ENCODE data around the gene PRRG2. TPM values are rescaled to one million over a fixed set of nuclear protein-coding genes. Genes with fewer than 3 reads are reported as not detected.

PRRG2 gene
- polyA plus RNA-seq, 3 donors = 0.49 TPM; not detected in 2

- Mint-ChIP-seq H3K36me3 (peaks cover 4 to 20% of the 10 kb centered on the region in 2 donors), H3K27me3 (ENCODE audit: low read depth in 3 of 3) (peaks cover 0 to 2% (median 0%) of the 10 kb centered on the region in 3 donors), H3K4me1 (peaks cover 22% of the 10 kb centered on the region), H3K9me3 (no peaks in the 10 kb centered on the region), H3K27ac (peak within 1 kb of the TSS; percentile 91 to 97 (median 93)), H3K4me3 (peak within 1 kb of the TSS; percentile 94 to 98)
- peak within 1 kb of the TSS; percentile 65 to 96 (median 84) for H3K4me3 ChIP-seq (replicated peaks in 1 of 3; ENCODE audit: low read depth in 2 of 3, low read length in 3 of 3)
- no peaks in the 10 kb centered on the region for H3K9me3 ChIP-seq (replicated peaks in 1 of 2; ENCODE audit: control insufficient read depth in 1 of 2, insufficient read depth in 1 of 2, low read length in 2 of 2)
- DNase-seq = peak; percentile 95 to 98 (median 96)
- 4% methylated on average over 17 of the region's 31 CpGs for WGBS (ENCODE audit: insufficient coverage)
- peaks cover 49% of the 10 kb centered on the region for H3K79me2 ChIP-seq (ENCODE audit: insufficient read depth, low read length)
- peak within 1 kb of the TSS; percentile 76 for H3K9ac ChIP-seq (ENCODE audit: insufficient read depth, low read length, poor library complexity, severe bottlenecking)
- H2AFZ ChIP-seq (ENCODE audit: insufficient read depth, low read depth, low read length, poor library complexity, severe bottlenecking) = peak within 1 kb of the TSS; percentile 82
- H3K36me3 ChIP-seq (replicated peaks in 1 of 2; ENCODE audit: control insufficient read depth in 1 of 2, insufficient read depth in 2 of 2, low read length in 2 of 2) = peaks cover 6 to 17% of the 10 kb centered on the region in 2 donors
- no peaks in the 10 kb centered on the region for H3K27me3 ChIP-seq (ENCODE audit: control insufficient read depth in 2 of 2, insufficient read depth in 2 of 2, low read length in 2 of 2)
- H3K4me1 ChIP-seq (ENCODE audit: control insufficient read depth in 1 of 2, insufficient read depth in 2 of 2, low read length in 2 of 2) = peaks cover 16 to 20% of the 10 kb centered on the region in 2 donors
- intact Hi-C loops (cut with micrococcal nuclease) = loop anchor here in 1 of 2 donors (1.0 kb wide), 1 partner anchor 84 kb away; no protein-coding TSS in a partner anchor
- TF ChIP-seq CTCF (IDR thresholded peaks at IDR 0.05) = no peak
- H4K20me1 ChIP-seq (ENCODE audit: insufficient read depth, low read length) = peaks cover 14% of the 10 kb centered on the region
- peak within 1 kb of the TSS; percentile 86 for H3K4me2 ChIP-seq (replicated peaks; ENCODE audit: extremely low read depth, low read length, poor library complexity, severe bottlenecking)
- peak within 1 kb of the TSS; percentile 9 to 67 for H3K27ac ChIP-seq (ENCODE audit: low read depth in 1 of 2, low read length in 2 of 2)
Observed at GRCh38 chr19:49580264-49581006, 681 bp upstream of the PRRG2 start, which contains the start of gene NOSIP. NOSIP (minus strand) TSS chr19:49580556; CDS start chr19:49560691, 19,865 bp downstream.

GRCh38 chr19:49583239-49583638 is 2.1 kb downstream of the PRRG2 start:
- no peak overlapping the region for H3K4me3 Mint-ChIP-seq
- no peak overlapping the region for H2AFZ ChIP-seq (ENCODE audit: insufficient read depth, low read depth, low read length, poor library complexity, severe bottlenecking)
- H3K9me3 ChIP-seq (replicated peaks in 1 of 2; ENCODE audit: control insufficient read depth in 1 of 2, insufficient read depth in 1 of 2, low read length in 2 of 2) = no peaks in the 10 kb centered on the region
- TF ChIP-seq CTCF (IDR thresholded peaks at IDR 0.05) = no peak
- peaks cover 24% of the 10 kb centered on the region for H3K79me2 ChIP-seq (ENCODE audit: insufficient read depth, low read length)
- 40% methylated on average over 1 of the region's 2 CpGs for WGBS (ENCODE audit: insufficient coverage)
- no peak overlapping the region for H3K4me2 ChIP-seq (replicated peaks; ENCODE audit: extremely low read depth, low read length, poor library complexity, severe bottlenecking)
- H3K27ac ChIP-seq (ENCODE audit: low read depth in 1 of 2, low read length in 2 of 2) = no peak overlapping the region
- no peak for DNase-seq
- intact Hi-C loops (cut with micrococcal nuclease) = no loop called here
- no peaks in the 10 kb centered on the region for H3K27me3 ChIP-seq (ENCODE audit: control insufficient read depth in 2 of 2, insufficient read depth in 2 of 2, low read length in 2 of 2)
- H3K36me3 Mint-ChIP-seq = peaks cover 0 to 3% of the 10 kb centered on the region in 2 donors
- no peaks in the 10 kb centered on the region for H4K20me1 ChIP-seq (ENCODE audit: insufficient read depth, low read length)
- H3K4me3 ChIP-seq (replicated peaks in 1 of 3; ENCODE audit: low read depth in 2 of 3, low read length in 3 of 3) = no peak overlapping the region
- H3K27me3 Mint-ChIP-seq (ENCODE audit: low read depth in 3 of 3) = peaks cover under 1 to 10% (median 2%) of the 10 kb centered on the region in 3 donors
- peak overlapping the region in 1 of 7 donors; percentile 38 for H3K27ac Mint-ChIP-seq
- peaks cover 16 to 20% of the 10 kb centered on the region in 2 donors for H3K4me1 ChIP-seq (ENCODE audit: control insufficient read depth in 1 of 2, insufficient read depth in 2 of 2, low read length in 2 of 2)
- H3K4me1 Mint-ChIP-seq = peaks cover 17% of the 10 kb centered on the region
- no peaks in the 10 kb centered on the region for H3K9me3 Mint-ChIP-seq
- H3K36me3 ChIP-seq (replicated peaks in 1 of 2; ENCODE audit: control insufficient read depth in 1 of 2, insufficient read depth in 2 of 2, low read length in 2 of 2) = no peaks in the 10 kb centered on the region
- H3K9ac ChIP-seq (ENCODE audit: insufficient read depth, low read length, poor library complexity, severe bottlenecking) = no peak overlapping the region
